ENCODE data around the gene ACTRT1. TPM values are rescaled to one million over a fixed set of nuclear protein-coding genes. Genes with fewer than 3 reads are reported as not detected.

ACTRT1 gene
- not detected for total RNA-seq
- long read RNA-seq, result 0 reads

GRCh38 chrX:128052303-128052702 lies at the start of gene ACTRT1:
Gene ACTRT1 (minus strand): TSS chrX:128052403. CDS start chrX:128052206, 197 bp downstream.
- intact Hi-C loops (cut with DNase I), result no loop called here
- DNase-seq (no peak), ATAC-seq (ENCODE audit: poor library complexity) (no peak)

DNA sequence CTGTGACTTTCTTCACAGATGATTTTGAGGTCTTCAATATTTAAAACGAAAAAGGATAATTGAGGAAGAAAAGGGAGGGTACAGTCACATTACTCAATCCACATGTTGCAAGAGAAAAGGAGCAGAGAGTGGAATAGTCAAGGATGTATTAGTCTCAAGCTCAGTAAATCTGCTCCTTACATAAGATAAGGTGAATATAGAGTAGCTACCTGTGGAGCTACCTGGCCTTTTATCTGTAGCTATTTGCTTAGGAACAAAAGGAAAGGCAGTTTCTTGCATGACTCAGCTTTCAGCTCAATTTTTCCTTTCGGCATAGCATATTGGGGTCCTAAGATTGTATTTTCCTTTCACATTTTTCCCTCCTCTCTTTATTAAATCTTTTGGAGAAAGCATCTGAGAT lies 26.3 kb upstream of the ACTRT1 start:
- DNase-seq, result no peak
- intact Hi-C loops (cut with DNase I), result no loop called here
- no peak for ATAC-seq (ENCODE audit: poor library complexity)

DNA sequence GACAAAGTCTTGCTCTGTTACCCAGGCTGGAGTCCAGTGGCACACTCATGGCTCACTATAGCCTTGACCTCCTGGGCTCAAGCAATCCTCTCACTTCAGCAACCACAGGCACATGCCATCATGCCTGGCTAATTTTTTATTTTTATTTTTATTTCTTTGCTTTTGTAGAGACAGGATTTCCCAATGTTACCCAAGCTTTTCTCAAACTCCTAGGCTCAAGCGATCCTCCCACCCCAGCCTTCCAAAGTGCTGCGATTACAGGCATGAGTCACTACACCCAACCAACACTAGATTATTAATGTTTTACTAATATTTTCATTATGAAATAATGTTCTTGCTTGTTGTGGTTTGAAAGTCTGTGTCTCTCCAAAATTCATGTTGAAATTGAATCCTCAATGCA lies 5.2 kb upstream of the ACTRT1 start:
- no peak for ATAC-seq (ENCODE audit: poor library complexity)
- intact Hi-C loops (cut with DNase I), result no loop called here
- no peak for DNase-seq

DNA sequence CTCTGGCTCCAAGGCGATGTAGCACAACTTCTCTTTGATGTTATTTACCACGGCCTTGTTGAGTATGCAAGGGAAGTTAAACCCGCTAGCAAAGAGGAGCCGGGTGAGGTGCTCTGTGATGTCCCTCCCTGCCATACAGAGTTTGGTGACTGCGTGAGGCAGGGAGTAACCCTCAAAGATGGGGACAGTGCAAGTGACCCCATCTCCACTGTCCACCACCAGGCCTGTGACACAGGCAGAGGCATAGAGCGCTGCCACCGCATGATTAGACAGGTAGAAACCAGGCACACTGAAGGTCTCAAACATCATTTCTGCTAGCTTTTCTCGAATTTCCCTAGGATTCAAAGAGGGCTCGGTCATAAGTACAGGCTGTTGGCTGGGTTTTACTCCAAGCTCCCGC lies 677 bp downstream of the ACTRT1 start:
- ATAC-seq (ENCODE audit: poor library complexity), result no peak
- no peak for DNase-seq
- intact Hi-C loops (cut with DNase I), result no loop called here

- DNase-seq (no peak), ATAC-seq (ENCODE audit: poor library complexity) (no peak)
- intact Hi-C loops (cut with DNase I), result no loop called here
Observed at GRCh38 chrX:128035318-128035717, 16.9 kb downstream of the ACTRT1 start.

GRCh38 chrX:128021566-128021965 lies 30.6 kb downstream of the ACTRT1 start:
- DNase-seq, result no peak
- no peak for ATAC-seq (ENCODE audit: poor library complexity)
- intact Hi-C loops (cut with DNase I), result no loop called here

DNA sequence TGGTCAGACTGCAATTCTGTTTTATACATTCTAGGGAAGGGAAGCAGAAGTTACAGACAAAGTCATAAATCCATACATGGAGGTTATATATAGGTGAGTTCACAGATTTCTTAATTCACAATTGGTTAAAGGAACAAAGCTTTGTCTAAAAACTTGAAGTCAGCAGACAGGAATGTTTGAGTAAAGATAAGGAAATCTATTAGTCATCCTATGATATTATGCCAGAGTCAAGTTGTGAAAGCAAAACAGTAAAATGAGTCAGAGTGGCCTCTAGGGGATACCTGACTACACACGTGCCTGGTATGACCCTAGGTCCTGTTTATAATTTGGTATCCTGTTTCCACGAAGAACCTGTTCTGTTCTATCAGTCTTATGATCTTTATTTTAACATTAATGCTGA lies 31.5 kb downstream of the ACTRT1 start:
- DNase-seq (no peak), ATAC-seq (ENCODE audit: poor library complexity) (no peak)
- intact Hi-C loops (cut with DNase I), result no loop called here

DNA sequence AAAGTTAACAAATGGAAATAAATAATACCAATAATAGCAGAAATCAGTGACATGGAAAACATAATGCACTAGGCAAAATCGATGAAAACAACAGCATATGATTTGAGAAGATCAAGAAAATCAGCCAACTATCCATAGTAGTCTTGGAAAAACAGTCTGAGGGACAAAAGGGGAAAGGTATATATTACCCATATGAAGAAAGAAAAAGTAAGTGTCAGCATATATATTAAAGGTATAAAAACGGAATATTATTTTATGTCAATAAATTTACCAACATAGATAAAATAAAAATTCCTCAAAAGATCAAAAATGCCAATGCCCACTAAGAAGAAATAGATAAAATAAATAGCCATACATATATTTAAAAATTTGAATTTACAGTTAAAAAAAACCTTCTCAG lies 33.0 kb downstream of the ACTRT1 start:
- ATAC-seq (ENCODE audit: poor library complexity) (no peak), DNase-seq (no peak)
- intact Hi-C loops (cut with DNase I), result no loop called here

GRCh38 chrX:128012015-128012414 lies 40.2 kb downstream of the ACTRT1 start:
- no peak for ATAC-seq (ENCODE audit: poor library complexity)
- DNase-seq, result no peak
- intact Hi-C loops (cut with DNase I), result no loop called here

DNA sequence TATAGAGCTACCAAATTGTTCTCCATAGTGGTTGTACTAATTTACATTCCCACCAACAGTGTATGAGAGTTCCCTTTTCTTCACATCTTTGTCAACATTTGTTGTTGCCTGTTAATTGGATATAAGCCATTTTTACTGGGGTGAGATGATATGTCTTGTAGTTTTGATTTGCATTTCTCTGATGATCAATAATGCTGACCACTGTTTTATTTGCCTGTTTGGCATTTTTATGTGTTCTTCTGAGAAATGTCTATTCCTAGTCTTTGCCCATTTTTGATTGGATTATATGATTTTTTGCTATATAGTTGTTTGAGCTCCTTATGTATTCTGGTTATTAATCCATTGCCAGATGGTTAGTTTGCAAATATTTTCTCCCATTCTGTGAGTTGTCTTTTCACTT lies 44.3 kb downstream of the ACTRT1 start:
- DNase-seq (no peak), ATAC-seq (ENCODE audit: poor library complexity) (no peak)
- intact Hi-C loops (cut with DNase I), result no loop called here
